Right lobe of liver (tissue), 4 donors: Measurements from ENCODE around the gene THSD1.

Source experiments
- POLR2A ChIP-seq: fragments of 450-650 bp; IDR thresholded peaks from one replicate; pipeline ENCODE4 v1.6.1; 2017; ENCODE audit warnings: antibody characterized with exemption, mild to moderate bottlenecking
- TF ChIP-seq, protein P1 (sequence below), 4 donors: fragments of 200-600 bp in 3 of 4; fragments of 450-650 bp in 1 of 4; IDR thresholded peaks; one replicate each; pipeline versions ENCODE4 v1.5.1 to v1.8.0; 2016 to 2022; ENCODE audit warnings: antibody characterized with exemption in 4 of 4, mild to moderate bottlenecking in 2 of 4
- donor health status: DM: no; HTN: no; CAD: no.
- donor health status: DM: no; HTN: no; CAD: no.
- donor health status: DM: no; HTN: yes; CAD: no.

DNA sequence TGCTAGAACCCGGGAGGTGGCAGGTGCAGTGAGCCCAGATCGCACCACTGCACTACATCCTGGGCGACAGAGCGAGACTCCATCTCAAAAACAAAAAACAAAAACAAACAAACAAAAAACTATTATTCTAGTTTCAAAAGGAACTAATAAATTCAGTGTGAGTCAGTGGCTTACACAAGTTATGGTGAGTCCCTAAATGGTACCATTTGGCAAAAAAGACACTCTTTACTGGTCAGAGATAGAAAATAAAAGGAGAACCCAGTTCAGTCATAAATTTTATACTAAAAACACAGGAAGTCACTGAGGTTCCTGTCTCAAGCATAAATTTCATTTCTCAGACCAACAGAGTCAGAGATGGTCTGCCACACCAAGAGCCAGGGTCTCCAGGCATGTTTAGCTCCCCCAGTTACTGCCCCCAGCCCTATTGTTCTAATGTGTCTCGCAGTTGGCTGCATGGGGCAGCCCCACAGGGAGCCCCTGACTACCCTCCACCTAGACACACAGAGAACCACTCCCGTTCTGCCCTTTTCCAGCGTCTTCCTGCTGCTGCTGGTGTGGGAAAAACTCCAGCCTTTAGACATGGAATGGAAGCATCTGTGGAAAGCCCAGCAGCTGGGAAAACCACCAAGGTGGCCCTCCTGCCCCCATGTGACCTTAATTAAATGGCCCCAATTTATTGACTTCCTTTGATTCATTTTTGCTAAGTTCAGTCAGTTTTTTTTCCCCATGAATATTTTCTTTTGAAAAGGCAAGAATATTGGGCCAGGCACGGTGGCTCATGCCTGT is 12.2 kb downstream of the THSD1 start:
- TF ChIP-seq, protein P1, sequence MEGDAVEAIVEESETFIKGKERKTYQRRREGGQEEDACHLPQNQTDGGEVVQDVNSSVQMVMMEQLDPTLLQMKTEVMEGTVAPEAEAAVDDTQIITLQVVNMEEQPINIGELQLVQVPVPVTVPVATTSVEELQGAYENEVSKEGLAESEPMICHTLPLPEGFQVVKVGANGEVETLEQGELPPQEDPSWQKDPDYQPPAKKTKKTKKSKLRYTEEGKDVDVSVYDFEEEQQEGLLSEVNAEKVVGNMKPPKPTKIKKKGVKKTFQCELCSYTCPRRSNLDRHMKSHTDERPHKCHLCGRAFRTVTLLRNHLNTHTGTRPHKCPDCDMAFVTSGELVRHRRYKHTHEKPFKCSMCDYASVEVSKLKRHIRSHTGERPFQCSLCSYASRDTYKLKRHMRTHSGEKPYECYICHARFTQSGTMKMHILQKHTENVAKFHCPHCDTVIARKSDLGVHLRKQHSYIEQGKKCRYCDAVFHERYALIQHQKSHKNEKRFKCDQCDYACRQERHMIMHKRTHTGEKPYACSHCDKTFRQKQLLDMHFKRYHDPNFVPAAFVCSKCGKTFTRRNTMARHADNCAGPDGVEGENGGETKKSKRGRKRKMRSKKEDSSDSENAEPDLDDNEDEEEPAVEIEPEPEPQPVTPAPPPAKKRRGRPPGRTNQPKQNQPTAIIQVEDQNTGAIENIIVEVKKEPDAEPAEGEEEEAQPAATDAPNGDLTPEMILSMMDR (IDR thresholded peaks at IDR 0.05): no peak
- TF ChIP-seq POLR2A: no peak
